ENCODE measurements around the gene LMTK2.

DNA sequence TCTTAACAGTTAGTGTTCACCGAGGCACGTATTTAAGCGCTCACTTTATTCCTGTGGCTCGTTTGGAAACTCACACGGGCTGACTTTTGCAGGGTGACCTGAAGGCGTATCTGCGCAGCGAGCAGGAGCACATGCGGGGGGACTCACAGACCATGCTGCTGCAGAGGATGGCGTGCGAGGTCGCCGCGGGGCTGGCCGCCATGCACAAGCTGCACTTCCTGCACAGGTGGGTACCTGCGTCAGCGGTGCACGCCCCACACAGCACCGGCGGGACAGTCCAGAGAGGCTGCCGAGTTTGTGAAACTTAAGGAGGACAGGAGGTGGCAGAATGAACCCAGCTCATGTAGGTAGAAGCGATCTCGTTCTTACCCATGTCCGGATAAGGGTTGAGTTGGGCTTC lies 64.8 kb downstream of the LMTK2 start:
- TF ChIP-seq, protein P1, sequence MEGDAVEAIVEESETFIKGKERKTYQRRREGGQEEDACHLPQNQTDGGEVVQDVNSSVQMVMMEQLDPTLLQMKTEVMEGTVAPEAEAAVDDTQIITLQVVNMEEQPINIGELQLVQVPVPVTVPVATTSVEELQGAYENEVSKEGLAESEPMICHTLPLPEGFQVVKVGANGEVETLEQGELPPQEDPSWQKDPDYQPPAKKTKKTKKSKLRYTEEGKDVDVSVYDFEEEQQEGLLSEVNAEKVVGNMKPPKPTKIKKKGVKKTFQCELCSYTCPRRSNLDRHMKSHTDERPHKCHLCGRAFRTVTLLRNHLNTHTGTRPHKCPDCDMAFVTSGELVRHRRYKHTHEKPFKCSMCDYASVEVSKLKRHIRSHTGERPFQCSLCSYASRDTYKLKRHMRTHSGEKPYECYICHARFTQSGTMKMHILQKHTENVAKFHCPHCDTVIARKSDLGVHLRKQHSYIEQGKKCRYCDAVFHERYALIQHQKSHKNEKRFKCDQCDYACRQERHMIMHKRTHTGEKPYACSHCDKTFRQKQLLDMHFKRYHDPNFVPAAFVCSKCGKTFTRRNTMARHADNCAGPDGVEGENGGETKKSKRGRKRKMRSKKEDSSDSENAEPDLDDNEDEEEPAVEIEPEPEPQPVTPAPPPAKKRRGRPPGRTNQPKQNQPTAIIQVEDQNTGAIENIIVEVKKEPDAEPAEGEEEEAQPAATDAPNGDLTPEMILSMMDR (conservative IDR thresholded peaks at IDR 0.05; ENCODE audit: low read depth in 2 of 2) = no peak
- TF ChIP-seq CREB1 (CRISPR knock-in tag; IDR thresholded peaks at IDR 0.05; ENCODE audit: low read depth) = no peak
- no peak for TF ChIP-seq EZH2 (IDR thresholded peaks at IDR 0.05; ENCODE audit: low read depth, unreplicated experiment)
- no peak for TF ChIP-seq POLR2AphosphoS5 (IDR thresholded peaks at IDR 0.05; ENCODE audit: low read depth)
- no peak for TF ChIP-seq EZH2phosphoT487 (IDR thresholded peaks at IDR 0.05; ENCODE audit: unreplicated experiment)
